HG03558 (cell line): Measurements from ENCODE around the gene GNL3L.
A peak's percentile ranks its signal among the peaks of the same experiment; 100 is the strongest.
"Not testable (repeated sequence)": the region's sequence is repeated elsewhere in the genome, so short reads cannot be mapped to it uniquely, and the experiment has no call there.

Source experiments
- ATAC-seq: cut with Tn5 transposase; IDR thresholded peaks from one replicate; pipeline ENCODE4 v1.9.1; 2021; ENCODE audit warnings: moderate number of reproducible peaks; ENCODE audit not compliant: unreplicated experiment; ENCODE audit errors: extremely low read depth

GNL3L gene

DNA sequence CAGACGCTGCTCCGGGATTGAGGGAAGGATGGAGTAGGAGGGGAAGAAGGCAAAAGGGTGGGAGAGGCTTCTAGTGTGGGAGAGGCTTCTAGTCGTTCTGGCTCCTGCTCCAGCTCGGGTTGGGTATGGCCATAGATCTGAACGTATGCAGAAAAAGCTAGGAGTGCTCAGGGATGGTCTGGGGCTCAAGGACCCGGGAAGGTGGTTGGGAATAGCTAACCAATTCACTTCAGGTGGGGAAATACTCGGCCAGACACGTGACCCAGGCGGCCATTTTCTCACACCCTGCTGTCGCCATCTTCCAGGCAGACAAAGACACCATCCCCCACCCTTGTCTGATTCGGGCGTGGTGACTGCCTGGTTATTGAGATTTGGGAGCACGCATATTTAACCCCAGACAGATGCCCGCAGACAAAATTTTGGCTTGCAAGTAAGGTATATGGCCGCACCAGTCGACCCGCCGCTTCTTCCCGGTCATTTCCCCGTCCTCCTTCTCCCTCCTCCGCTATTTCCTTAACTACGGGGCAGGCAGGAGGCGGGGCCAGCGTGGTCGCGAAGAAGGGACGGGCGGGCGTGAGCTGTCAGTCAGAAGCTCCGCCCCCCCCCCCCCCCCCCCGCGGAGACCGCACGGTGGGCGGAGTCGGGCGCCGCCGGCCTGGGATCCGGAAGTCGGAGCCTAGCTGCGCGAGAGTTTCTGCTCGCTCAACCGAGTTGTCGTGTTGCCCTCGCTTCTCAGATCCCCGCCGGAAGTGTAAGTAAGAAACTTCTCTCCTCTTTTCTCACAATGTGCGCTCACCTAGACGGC lies at the start of gene GNL3L:
TSS of gene GNL3L (plus strand) at position 668 of the 805 bp plus-strand sequence. CDS start 2,348 bp downstream, outside the sequence.
- ATAC-seq, result peak; percentile 70

DNA sequence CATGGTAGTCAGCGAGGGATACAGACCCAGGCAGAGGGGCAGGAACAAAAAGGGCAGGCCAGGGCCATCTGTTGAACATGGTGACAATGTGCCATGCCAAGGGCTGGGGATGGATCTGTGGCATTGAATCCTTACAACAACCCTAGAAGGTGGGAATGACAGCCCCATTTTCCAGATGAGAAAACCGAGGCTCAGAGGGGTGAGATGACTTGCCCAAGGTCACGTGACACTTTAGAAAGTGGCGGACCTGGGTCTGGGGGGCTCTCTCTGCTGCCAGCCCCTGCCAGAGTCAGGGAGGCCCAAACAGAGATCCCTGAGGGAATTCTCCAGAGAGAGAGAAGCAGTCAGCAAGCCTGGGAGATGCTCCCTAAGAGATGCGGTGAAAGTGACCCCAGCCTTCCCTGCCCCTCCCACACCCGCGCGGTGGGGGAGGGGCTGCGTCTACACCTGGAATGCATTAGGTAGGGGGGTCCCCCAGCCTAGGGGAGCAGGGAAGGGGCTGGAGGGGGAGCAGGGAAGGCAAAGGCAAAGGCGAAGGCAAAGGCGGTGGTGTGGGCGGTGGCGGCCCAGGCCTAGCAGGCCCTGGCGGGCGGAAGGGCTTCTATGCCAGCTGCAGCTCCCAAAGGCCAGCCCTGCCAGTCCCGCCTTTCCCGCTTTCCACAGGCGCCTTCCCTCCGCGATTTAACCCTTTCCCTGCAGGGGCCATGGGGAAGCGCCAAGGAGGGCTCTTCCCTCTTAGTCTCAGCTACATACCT lies 47.0 kb upstream of the GNL3L start:
- ATAC-seq, result no peak

DNA sequence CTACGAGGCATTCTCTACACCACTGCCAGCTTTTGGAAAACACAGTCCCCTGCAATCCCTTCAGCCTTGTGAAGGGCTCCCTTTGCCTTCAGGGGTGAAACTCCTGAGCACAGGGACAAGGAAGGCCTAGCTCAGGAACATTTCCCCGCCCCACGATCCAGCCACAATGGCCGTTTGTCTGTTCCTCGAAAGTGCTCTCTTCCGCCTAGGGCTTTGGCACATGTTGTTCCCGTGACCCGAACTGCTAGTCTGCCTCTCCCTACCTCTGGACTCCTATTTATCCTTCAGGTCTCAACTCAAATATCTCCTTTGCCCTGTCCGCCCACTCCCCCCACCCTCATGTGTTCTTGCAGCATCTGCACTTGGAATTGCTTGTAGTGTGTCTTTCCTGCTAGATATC lies 46.1 kb upstream of the GNL3L start:
- ATAC-seq, result no peak

DNA sequence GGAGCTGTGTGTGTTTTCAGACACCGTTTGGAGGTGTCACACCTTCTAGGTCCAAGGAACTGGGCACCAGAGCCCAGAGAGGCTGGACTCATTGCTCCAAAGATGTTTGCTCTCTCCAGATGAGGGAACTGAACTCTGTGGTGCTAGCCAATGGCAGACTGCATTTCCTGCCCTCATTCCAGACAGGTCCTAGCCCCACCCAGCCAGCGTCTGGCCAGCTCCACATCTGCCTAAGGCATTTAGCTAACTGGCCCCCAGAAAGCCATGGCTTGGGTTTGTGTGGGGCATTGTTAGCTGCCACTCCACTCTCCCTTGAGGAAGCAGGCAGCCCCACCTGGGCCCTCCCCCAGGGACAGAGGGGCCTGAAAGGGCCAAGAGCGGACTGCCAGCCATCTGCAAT lies 45.4 kb upstream of the GNL3L start:
- ATAC-seq, result no peak

- ATAC-seq, result not testable (repeated sequence)
These were observed 40.2 kb upstream of the GNL3L start for GRCh38 chrX:54489819-54490218.

DNA sequence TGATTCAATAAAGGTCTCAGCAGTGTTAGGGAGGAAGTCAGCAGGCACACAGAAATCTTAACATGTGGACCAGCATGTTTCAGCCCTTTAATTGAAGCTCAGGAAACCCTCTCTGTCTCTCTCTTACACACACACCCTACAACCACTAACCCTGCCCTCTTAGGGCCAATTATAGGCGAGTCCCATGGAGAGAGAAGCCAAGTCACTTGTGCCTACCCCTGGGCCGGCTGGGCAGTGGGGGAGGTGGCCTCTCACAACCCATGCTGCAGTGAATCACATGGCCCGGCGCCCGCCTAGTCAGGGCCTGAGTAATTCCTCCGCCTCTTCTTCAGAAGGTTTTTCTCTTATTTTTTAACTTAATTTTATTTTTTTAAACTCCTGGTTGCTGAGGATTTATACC lies 37.7 kb upstream of the GNL3L start:
- no peak for ATAC-seq

DNA sequence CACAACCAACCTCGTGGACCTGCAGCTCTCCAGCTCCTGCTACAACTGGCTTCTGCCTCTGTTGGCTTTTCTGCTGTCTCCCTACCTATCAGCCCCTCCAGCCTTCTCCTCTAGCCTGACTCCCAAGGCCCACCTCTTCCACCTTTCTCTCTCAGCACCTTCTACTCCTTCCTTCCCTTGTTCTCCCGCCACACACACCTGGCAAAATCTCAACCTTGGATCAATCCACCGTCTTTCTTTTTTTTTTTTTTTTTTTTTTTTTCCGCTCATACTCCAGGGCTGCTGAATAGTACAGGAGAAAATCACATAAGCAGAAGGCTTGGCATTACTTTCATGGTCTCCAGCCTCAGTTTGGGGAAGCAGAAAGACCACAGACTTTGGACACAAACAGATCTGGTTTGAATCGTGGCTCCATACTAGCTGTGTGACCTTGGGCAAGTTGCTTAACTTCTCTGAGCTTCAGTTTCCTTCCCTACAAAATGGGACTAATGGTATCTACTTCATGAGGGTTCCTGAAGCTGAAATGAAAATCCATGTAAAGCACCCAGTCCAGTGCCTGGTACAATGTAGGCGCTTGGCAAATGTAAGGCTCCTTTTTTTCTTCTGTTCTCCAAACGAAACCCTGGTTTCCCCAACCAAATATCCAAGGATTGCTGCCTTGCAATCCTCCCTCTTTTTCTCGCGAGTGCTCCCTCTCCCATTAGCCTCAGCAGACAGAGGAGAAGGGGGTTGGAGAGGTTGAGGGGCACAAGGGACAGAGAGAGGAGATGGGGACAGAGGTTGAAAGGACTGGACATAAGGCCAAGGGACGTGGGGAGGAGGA lies 35.6 kb upstream of the GNL3L start:
- ATAC-seq, result no peak

DNA sequence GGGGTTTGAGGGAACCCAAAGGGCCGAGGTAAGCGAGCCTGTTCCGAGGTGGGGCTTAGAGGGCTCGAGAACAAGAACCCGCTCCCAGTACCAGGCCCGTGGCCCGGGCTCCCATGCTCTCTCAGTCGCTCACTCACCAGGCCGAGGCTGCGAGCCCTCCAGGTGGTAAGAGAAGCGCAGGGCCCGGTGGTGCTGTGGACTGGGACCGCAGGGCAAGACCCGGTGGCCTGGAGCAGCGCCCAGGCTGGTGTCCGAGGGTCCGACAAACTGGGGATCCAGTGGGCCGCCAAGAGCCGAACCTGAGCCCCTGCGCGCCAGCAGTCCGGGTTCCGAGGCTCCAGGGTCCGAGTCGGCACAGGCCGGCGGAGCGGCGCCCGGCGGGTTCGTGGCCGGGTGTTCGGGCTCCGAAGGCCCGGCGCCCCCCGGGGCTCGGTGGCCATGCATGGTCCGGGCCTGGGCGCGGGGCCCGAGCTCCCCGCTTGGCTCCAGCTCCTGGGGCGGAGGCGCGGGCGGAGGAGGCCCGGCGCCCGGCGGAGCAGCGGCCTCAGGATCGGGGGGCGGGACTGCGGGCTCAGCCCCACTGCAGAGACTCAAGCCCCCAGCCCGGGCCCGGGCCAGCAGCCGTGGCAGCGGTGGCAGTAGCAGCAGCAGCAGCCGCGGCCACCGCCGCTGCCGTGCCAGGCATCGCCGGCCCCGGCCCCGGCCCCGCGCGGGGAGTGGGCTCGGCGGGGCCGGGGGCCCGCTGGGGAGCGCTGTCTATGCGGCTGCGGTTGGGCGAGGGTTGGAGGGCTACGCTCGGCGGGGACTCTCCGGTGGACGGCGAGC lies 34.8 kb upstream of the GNL3L start:
- ATAC-seq, result no peak

DNA sequence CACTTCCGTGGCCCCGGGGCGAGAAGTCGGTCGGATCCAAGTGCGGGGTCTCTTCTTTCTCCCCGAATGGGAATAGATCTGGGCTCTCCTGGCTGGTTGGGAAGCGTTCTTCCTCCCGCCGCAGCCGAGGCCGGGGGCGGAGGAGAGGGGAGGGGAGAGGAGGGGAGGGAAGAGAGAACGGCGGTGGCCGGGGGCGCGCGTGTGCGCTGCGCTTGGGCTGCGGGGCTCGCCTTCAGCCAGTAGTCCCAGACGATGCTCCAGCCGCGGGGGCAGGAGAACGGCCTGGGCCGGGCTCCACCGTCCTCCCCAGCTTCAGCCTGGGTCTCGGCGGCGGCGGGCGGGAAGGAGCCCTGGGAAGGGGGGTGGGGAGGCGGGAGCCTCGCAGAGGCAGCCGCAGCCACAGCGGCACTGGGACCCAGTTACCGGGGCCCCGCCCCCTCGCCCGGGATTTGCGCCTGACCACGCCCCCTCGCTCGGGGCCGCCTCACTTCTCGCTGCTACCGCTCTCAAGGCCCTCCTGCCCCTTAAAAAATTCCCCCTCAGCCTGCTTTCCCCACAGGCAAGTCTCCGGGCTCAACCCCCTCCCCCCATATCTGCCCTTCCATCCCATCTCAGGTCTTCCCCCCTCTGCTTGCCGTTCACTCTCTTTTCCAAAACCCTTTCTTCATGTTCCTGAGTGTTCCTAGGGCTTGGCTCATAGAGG lies 34.1 kb upstream of the GNL3L start, which contains the start of gene FGD1:
TSS of gene FGD1 (minus strand) at position 421 of the 703 bp plus-strand sequence. CDS start 802 bp downstream, outside the sequence.
- ATAC-seq, result no peak

GRCh38 chrX:54496517-54496852 lies 33.5 kb upstream of the GNL3L start:
- ATAC-seq, result no peak

DNA sequence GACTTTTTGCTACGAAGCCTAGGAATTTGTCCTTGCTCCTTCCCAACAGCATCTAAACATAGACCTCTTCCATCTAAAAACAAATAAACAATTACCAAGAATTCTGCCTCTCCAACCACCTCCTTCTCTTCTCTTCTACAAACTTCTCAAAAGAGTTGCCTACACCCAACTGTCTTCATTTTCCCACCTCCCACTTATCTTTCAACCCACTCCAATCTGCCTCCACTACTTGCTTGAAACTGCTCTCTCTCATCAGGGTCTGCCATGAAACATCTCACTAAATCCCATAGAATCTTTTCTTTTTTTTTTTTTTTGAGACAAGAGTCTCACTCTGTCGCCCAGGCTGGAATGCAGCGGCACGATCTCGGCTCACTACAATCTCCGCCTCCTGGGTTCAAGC lies 33.1 kb upstream of the GNL3L start:
- ATAC-seq, result no peak

- ATAC-seq, result no peak
These were observed 20.6 kb upstream of the GNL3L start for GRCh38 chrX:54509400-54509799.

DNA sequence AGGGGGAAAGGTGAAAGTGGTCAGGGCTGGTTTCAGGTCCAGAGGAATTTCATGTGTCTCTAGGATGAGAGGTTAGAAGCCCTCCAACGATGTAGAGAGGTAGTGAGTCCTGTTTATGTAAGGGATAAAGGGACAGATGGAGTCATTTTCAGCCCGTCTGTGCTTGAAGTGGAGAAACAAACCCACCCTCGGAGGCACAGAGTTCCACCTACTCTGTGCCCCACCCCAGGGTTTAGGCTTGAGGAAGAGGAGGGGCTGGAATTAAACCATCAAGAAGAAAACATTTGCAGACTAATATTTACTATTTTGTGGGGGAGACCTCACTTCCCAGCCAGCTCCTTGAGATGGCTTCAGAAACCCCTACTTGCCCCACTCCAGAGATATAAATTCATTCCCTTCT lies 868 bp upstream of the GNL3L start:
- ATAC-seq, result no peak

GRCh38 chrX:54530357-54530900 lies 410 bp downstream of the GNL3L start:
- no peak for ATAC-seq

DNA sequence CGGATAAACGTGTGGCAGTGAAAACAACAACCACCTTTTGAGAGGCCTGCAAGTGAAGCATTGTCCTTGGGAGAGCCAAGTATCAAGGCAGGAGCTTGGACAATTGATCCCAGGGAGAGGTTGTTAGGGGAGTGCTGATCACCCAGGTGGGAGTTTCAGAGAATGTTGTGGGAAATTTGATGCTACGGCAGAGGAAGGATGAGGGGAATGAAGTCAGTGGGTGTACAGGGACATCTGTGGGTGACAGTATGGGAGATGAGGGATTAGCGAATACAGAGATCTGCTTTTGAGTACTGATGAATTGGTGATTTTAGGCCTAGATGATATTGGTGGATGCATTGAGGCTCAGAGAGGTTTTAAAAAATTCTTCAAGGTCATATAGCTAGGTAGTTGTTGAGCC lies 4.3 kb downstream of the GNL3L start:
- ATAC-seq, result no peak

DNA sequence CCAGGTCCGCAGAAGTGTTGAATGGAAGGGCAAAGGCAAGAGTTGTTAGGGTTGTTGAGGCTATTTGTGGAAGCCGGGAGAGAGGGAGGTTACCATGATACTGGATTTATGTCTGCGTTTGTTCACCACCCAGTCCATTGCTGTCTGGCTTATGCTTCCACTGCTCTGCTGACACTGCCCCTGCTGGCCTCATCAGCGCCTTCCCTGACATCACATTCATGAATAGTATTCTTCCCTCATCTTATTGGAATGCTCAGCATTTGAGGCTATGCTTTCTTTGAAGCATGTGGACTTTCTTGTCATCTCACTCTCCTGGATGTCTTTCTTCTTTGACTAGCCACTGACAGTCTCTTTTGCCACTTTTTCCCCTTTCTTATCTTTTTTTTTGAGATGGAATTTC lies 10.3 kb downstream of the GNL3L start:
- ATAC-seq, result no peak

GRCh38 chrX:54542239-54542638 lies 12.2 kb downstream of the GNL3L start:
- not testable (repeated sequence) for ATAC-seq

DNA sequence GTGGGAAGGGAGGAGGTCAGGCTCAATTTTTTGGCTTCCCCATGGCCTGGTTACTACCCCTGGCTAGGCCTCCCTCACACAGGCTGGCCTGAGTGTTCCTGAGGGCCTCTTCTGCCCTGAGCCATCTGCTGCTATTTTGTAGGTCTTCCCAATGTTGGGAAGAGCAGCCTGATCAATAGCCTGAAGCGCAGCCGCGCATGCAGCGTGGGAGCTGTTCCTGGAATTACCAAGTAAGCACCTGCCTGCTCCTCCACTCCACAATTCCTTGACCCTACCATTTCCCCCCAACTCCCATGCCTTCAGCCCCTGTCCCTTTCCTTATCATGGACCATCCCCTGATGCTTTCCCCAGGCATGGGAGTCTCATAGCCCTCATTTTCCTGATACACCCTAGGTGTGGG lies 20.8 kb downstream of the GNL3L start:
- ATAC-seq, result no peak

- ATAC-seq, result no peak
These were observed 21.8 kb downstream of the GNL3L start for GRCh38 chrX:54551801-54552200.
